GM23248 (cell line): Measurements from ENCODE around the gene GAREM2. TPM values are rescaled to one million over a fixed set of nuclear protein-coding genes. Genes with fewer than 3 reads are reported as not detected.

Experiments used
- DNase-seq: peaks from one replicate; pipeline ENCODE4 v3.0.0-alpha.2; 2015
- H2AFZ ChIP-seq: fragments of 200-600 bp; sonication (generic); 2 replicates; pipeline ENCODE4 v1.6.1; 2016; ENCODE audit warnings: antibody characterized with exemption
- H3F3A ChIP-seq: fragments of 200-600 bp; sonication (generic); 2 replicates; pipeline ENCODE4 v1.6.1; 2016; ENCODE audit warnings: mild to moderate bottlenecking, antibody characterized with exemption, mixed run types; ENCODE audit not compliant: insufficient read depth
- H3K27ac ChIP-seq: fragments of 200-600 bp; sonication (generic); 2 replicates; pipeline ENCODE4 v1.5.1; 2016; ENCODE audit warnings: mild to moderate bottlenecking
- H3K27me3 ChIP-seq: fragments of 200-600 bp; sonication (generic); replicated peaks from 2 replicates; pipeline ENCODE4 v1.6.1; 2016; ENCODE audit warnings: mild to moderate bottlenecking; ENCODE audit not compliant: insufficient read depth
- H3K36me3 ChIP-seq: fragments of 200-600 bp; sonication (generic); 2 replicates; pipeline ENCODE4 v1.6.1; 2016; ENCODE audit warnings: low read depth, mild to moderate bottlenecking
- H3K4me1 ChIP-seq: fragments of 200-600 bp; sonication (generic); 2 replicates; pipeline ENCODE4 v1.6.1; 2016; ENCODE audit warnings: mild to moderate bottlenecking; ENCODE audit not compliant: insufficient read depth
- H3K4me2 ChIP-seq: fragments of 200-600 bp; sonication (generic); one replicate; pipeline ENCODE4 v1.6.1; 2016; ENCODE audit warnings: mild to moderate bottlenecking; ENCODE audit not compliant: unreplicated experiment
- H3K4me3 ChIP-seq: fragments of 200-600 bp; sonication (generic); 2 replicates; pipeline ENCODE4 v1.5.1; 2016; ENCODE audit warnings: mild to moderate bottlenecking
- H3K79me2 ChIP-seq: fragments of 200-600 bp; sonication (generic); 2 replicates; pipeline ENCODE4 v1.6.1; 2016; ENCODE audit warnings: mild to moderate bottlenecking; ENCODE audit not compliant: insufficient read depth
- H3K9ac ChIP-seq: fragments of 200-600 bp; sonication (generic); 2 replicates; pipeline ENCODE4 v1.6.1; 2016; ENCODE audit warnings: mild to moderate bottlenecking
- H3K9me2 ChIP-seq: fragments of 200-600 bp; sonication (generic); 2 replicates; pipeline ENCODE4 v1.6.1; 2016; ENCODE audit warnings: mixed run types, mild to moderate bottlenecking, moderate library complexity; ENCODE audit not compliant: insufficient read depth
- H3K9me3 ChIP-seq: fragments of 200-600 bp; sonication (generic); one replicate; pipeline ENCODE4 v1.6.1; 2017; ENCODE audit warnings: low read depth
- H4K20me1 ChIP-seq: fragments of 200-600 bp; sonication (generic); 2 replicates; pipeline ENCODE4 v1.6.0; 2016; ENCODE audit not compliant: insufficient read depth
- EZH2 ChIP-seq: fragments of 200-600 bp; sonication (generic); IDR thresholded peaks from 2 replicates; pipeline ENCODE4 v1.6.1; 2018; ENCODE audit warnings: antibody characterized with exemption, mild to moderate bottlenecking; ENCODE audit not compliant: insufficient read depth, poor library complexity, severe bottlenecking
- EZH2phosphoT487 ChIP-seq: fragments of 200-600 bp; sonication (generic); IDR thresholded peaks from 2 replicates; pipeline ENCODE4 v1.6.1; 2018; ENCODE audit warnings: antibody characterized with exemption, moderate library complexity, mild to moderate bottlenecking, low read depth; ENCODE audit not compliant: insufficient read depth
- WGBS, 2 experiments: methylation state at CpG; one replicate each; pipeline ENCODE4 v1.1.6; 2015 to 2017; ENCODE audit warnings: low lambda C conversion rate in 2 of 2, low coverage in 1 of 2; ENCODE audit errors: missing lambda C conversion rate in 2 of 2; 5-methylcytosine and 5-hydroxymethylcytosine counted together
- in situ Hi-C: fragments of 300-500 bp; cut with MboI; formaldehyde crosslinking; loops from 2 replicates; pipeline ENCODE4 v1.15.0; 2020
- polyA plus RNA-seq: library from polyadenylated mRNA; unstranded; fragments of >200 nt; fragmentation: Nextera tagmentation; extraction: Ambion mirVana; gene quantifications from 2 replicates; pipeline ENCODE4 v1.2.1, GENCODE V29; 2016
- total RNA-seq: library from RNA; depleted of rRNA; stranded (reverse); fragments of >200 nt; shearing (Covaris generic); gene quantifications from 2 replicates; pipeline ENCODE4 v1.2.3, GENCODE V29; 2014

The GAREM2 gene
- total and polyA plus RNA-seq, 2 experiments from 2014 or later, result 2.5 to 5.9 TPM

- TF ChIP-seq EZH2 (no peak), EZH2phosphoT487 (no peak)
- 99% methylated on average over 3 of the region's 3 CpGs for WGBS, 2 experiments
- Histone ChIP-seq H3K79me2 (peaks cover 71% of the 10 kb centered on the region), H3K4me2 (no peak overlapping the region), H3K27ac (no peak overlapping the region), H3K9me3 (no peaks in the 10 kb centered on the region), H2AFZ (no peak overlapping the region), H3F3A (0 out of 2 replicates have a peak, but pooled peaks cover 3% of the 10 kb centered on the region), H3K9me2 (no peaks in the 10 kb centered on the region), H3K4me3 (no peak overlapping the region), H3K9ac (no peak overlapping the region), H3K36me3 (peaks cover 32% of the 10 kb centered on the region), H3K4me1 (no peaks in the 10 kb centered on the region), H4K20me1 (no peaks in the 10 kb centered on the region), H3K27me3 (no peaks in the 10 kb centered on the region)
- in situ Hi-C loops, result no loop called here
- no peak for DNase-seq
These were observed 42.1 kb upstream of the GAREM2 start for GRCh38 chr2:26130763-26131162.

DNA sequence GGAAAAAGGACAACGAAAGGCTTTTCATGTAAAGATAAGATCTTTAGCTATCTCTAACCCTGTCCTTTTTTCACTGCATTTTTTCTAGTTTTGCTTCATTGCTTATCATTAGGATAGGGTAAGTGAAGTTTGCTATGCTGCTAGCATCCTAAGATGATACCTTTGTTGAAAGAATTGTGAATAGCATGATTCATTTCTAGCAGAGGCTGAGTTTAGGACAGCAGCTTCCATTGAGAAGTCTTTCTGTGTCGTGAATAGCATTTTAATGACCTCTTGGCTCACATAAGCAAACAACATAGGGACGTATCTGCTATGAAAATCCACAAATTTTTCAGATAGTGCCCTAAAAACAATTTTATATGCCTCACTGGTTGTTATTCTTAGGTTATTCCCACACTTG lies 36.4 kb upstream of the GAREM2 start:
- WGBS, 2 experiments, result 55 to 56% methylated on average over 3 of the region's 3 CpGs
- Histone ChIP-seq H3K27ac (no peak overlapping the region), H3K9me2 (no peaks in the 10 kb centered on the region), H3K4me3 (no peak overlapping the region), H3K36me3 (peaks cover 23% of the 10 kb centered on the region; the same call in 1 of the 2 replicates), H4K20me1 (no peaks in the 10 kb centered on the region), H3K4me1 (no peaks in the 10 kb centered on the region), H3K9me3 (no peaks in the 10 kb centered on the region), H3K27me3 (no peaks in the 10 kb centered on the region), H3K9ac (no peak overlapping the region), H2AFZ (no peak overlapping the region), H3K4me2 (no peak overlapping the region), H3F3A (0 out of 2 replicates have a peak, but pooled peaks cover 8% of the 10 kb centered on the region), H3K79me2 (peaks cover 18% of the 10 kb centered on the region)
- DNase-seq, result no peak
- in situ Hi-C loops, result no loop called here
- TF ChIP-seq EZH2phosphoT487 (no peak), EZH2 (no peak)

- in situ Hi-C loops, result no loop called here
- H3K4me1 ChIP-seq, result no peaks in the 10 kb centered on the region
- H2AFZ ChIP-seq, result no peak overlapping the region
- WGBS, 2 experiments, result 73 to 78% methylated on average over 12 of the region's 12 CpGs
- no peak for DNase-seq
- H3K4me3 ChIP-seq, result no peak overlapping the region
- no peaks in the 10 kb centered on the region for H3K27me3 ChIP-seq
- no peaks in the 10 kb centered on the region for H4K20me1 ChIP-seq
- H3K79me2 ChIP-seq, result no peaks in the 10 kb centered on the region
- 0 out of 2 replicates have a peak, but pooled peaks cover 8% of the 10 kb centered on the region for H3F3A ChIP-seq
- H3K9me3 ChIP-seq, result no peaks in the 10 kb centered on the region
- TF ChIP-seq EZH2 (no peak), EZH2phosphoT487 (no peak)
- H3K9me2 ChIP-seq, result no peaks in the 10 kb centered on the region
- no peak overlapping the region for H3K27ac ChIP-seq
- peaks cover 22% of the 10 kb centered on the region; the same call in 1 of the 2 replicates for H3K36me3 ChIP-seq
- H3K4me2 ChIP-seq, result no peak overlapping the region
- H3K9ac ChIP-seq, result no peak overlapping the region
These were observed 33.4 kb upstream of the GAREM2 start for GRCh38 chr2:26139269-26140183.

DNA sequence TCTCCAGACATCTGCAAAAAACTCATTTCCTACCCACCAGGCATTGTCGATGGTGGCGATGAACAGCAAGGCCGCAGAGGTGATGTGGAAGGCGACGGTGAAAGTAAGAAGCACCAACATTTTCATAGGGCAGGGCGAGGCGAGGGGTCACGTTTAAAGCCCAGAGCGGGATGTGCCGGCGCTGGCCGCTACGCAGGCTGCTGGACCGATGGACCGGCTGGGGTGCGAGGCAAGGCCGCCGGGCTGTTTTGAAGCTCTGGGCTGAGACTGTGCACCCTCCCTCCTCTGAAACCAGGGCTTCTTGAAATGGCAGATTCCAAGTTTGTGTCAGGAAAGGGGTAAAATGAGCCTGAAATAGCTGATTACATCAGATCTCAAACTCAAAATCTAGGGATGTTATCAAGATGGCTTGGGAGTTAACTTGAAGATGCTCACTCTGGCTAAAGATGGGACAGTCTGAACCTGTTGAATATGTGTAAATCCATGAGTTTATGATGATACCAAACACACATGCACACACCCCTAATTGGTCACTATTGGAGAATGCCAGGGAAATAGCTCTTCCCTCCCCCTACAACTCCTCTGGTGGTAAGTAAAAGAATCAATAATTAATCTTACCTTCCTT lies 31.6 kb upstream of the GAREM2 start:
- WGBS, 2 experiments, result 90 to 94% methylated on average over 18 of the region's 18 CpGs
- H2AFZ ChIP-seq, result no peak overlapping the region

More for the DNA sequence above, 31.6 kb upstream of the GAREM2 start:
- Histone ChIP-seq H3F3A (0 out of 2 replicates have a peak, but pooled peaks cover 3% of the 10 kb centered on the region), H3K4me3 (no peak overlapping the region), H3K36me3 (peaks cover 6% of the 10 kb centered on the region; the same call in 1 of the 2 replicates), H3K79me2 (no peaks in the 10 kb centered on the region), H4K20me1 (no peaks in the 10 kb centered on the region), H3K4me1 (no peaks in the 10 kb centered on the region), H3K4me2 (no peak overlapping the region), H3K9me3 (no peaks in the 10 kb centered on the region), H3K27me3 (no peaks in the 10 kb centered on the region), H3K9me2 (no peaks in the 10 kb centered on the region), H3K9ac (no peak overlapping the region), H3K27ac (no peak overlapping the region)
- in situ Hi-C loops, result no loop called here
- DNase-seq, result no peak
- TF ChIP-seq EZH2 (no peak), EZH2phosphoT487 (no peak)
